GM21367 (cell line): ENCODE measurements around the gene H6PD.

ENCODE experiments used
- ATAC-seq: cut with Tn5 transposase; IDR thresholded peaks from one replicate; pipeline ENCODE4 v1.9.1; 2021; ENCODE audit not compliant: unreplicated experiment

H6PD gene

GRCh38 chr1:9275161-9275560, 40.6 kb downstream of the H6PD start:
- ATAC-seq, result no peak

GRCh38 chr1:9275567-9276034, 41.0 kb downstream of the H6PD start:
- ATAC-seq, result peak; percentile 77

- ATAC-seq, result no peak
Observed at GRCh38 chr1:9278116-9278515, 43.5 kb downstream of the H6PD start.

GRCh38 chr1:9278585-9279153, 44.1 kb downstream of the H6PD start:
- ATAC-seq, result no peak

- ATAC-seq, result no peak
Observed at GRCh38 chr1:9279172-9279840, 44.7 kb downstream of the H6PD start.

- no peak for ATAC-seq
Observed at GRCh38 chr1:9280015-9280860, 45.7 kb downstream of the H6PD start.

GRCh38 chr1:9281071-9281827, 46.7 kb downstream of the H6PD start:
- ATAC-seq, result no peak

GRCh38 chr1:9281908-9282695, 47.5 kb downstream of the H6PD start:
- no peak for ATAC-seq

GRCh38 chr1:9282696-9282955, 48.1 kb downstream of the H6PD start:
- ATAC-seq, result no peak

GRCh38 chr1:9284061-9284460, 49.5 kb downstream of the H6PD start:
- ATAC-seq, result no peak

- no peak for ATAC-seq
Observed at GRCh38 chr1:9286556-9286955, 52.0 kb downstream of the H6PD start.

GRCh38 chr1:9289090-9289534, 54.5 kb downstream of the H6PD start:
- no peak for ATAC-seq

- no peak for ATAC-seq
Observed at GRCh38 chr1:9289711-9290485, 55.3 kb downstream of the H6PD start.

- ATAC-seq, result no peak
Observed at GRCh38 chr1:9291914-9292360, 57.4 kb downstream of the H6PD start.

- ATAC-seq, result no peak
Observed at GRCh38 chr1:9292361-9293240, 58.0 kb downstream of the H6PD start, which contains the start of gene SPSB1. Gene SPSB1 (plus strand): TSS chr1:9292894. CDS start chr1:9355892, 62,998 bp downstream.

GRCh38 chr1:9293241-9293532, 58.6 kb downstream of the H6PD start:
- ATAC-seq, result no peak

GRCh38 chr1:9293533-9294404, 59.2 kb downstream of the H6PD start:
- ATAC-seq, result no peak

- ATAC-seq, result no peak
Observed at GRCh38 chr1:9294405-9294773, 59.8 kb downstream of the H6PD start.
